DMS53 (cell line): ENCODE measurements around the gene IQGAP1.
A peak's percentile ranks its signal among the peaks of the same experiment; 100 is the strongest.

Source experiments
- DNase-seq: peaks from one replicate; lab custom pipeline; 2025; lab: John Stamatoyannopoulos, UW

The IQGAP1 gene

GRCh38 chr15:90530250-90531051 lies 142.4 kb downstream of the IQGAP1 start:
- peak; percentile 62 for DNase-seq

DNA sequence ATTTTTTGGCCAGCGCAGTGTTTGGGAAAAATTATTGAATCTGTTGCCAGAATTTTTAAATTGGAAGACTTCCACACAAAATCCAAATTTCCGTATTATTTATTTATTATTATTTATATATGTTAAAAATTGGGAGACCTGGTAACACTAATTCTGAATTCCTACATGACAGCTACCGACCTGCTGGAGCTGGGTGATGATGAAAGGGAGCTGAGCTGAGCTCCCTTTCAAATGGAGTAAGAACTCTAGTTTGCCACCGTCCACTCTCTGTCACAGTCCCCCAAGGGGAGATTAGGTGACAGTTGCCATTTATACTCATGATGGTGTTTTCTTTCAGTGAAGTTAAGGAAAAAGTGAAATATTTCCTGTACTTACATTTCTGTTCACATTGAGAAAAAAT lies 143.1 kb downstream of the IQGAP1 start:
- DNase-seq = no peak

GRCh38 chr15:90535254-90535653 lies 147.2 kb downstream of the IQGAP1 start:
- DNase-seq = no peak

DNA sequence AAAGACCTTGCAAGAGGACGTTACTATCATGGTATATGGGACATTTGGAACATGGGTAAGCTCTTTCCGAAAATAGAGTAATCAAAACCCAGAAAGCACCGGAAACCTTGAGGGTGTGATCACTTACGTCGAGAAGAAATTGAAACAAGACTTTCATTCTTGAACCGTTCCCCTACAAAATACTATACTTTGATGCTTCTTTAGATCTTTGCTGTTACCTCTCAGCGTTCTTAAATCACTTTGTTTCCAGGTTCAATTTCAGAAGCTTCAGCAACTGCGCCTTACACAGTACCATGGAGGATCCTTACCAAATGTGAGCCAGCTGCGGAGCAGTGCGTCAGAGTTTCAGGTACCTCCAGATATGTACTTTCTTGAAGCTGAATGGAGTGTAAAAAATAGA lies 151.7 kb downstream of the IQGAP1 start:
- no peak for DNase-seq

DNA sequence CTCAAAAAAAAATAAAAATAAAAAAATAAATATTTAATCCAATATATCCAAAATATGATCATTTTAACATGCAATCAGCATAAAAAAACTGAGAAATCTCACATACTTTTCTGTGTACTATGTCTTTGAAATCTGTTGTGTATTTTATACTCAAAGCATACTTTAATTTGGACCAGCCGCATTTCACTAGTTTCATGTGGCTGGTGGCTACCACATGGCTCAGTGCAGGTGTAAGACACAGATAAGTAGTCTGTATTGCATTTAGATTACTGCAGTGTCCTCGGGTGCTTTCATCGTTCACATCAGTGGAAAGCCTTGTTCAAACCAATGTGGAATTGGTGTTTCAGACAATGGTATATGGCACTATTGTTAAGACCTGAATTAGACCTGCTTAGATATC lies 152.7 kb downstream of the IQGAP1 start:
- no peak for DNase-seq

- DNase-seq = peak; percentile 19
Observed at GRCh38 chr15:90545095-90545494, 157.1 kb downstream of the IQGAP1 start.

DNA sequence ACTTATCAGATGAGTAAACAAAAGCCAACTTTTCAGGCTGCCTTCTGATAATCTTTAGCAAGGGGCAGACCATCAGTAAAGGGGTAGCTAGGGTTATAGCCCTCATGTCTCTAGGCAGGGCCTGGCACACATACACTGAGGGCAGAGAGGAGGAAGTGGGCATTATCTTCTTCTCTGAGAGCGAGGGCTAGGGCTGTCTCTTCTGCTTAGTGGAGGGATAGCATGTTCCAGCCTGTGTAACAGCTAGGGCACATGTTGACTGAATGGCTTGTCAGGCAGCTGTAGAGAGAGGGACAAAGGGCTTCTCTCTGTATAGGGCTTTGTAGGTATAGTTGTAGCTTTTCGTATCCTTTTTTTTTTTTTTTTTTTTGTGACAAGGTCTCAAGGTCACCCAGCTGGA lies 159.5 kb downstream of the IQGAP1 start:
- DNase-seq = no peak

GRCh38 chr15:90550919-90551318 lies 162.9 kb downstream of the IQGAP1 start:
- no peak for DNase-seq
